GM21528 (cell line): ENCODE results near the gene INAVA.

ENCODE experiments used
- ATAC-seq: cut with Tn5 transposase; IDR thresholded peaks from one replicate; pipeline ENCODE4 v1.9.1; 2021; ENCODE audit warnings: mild to moderate bottlenecking, moderate library complexity; ENCODE audit not compliant: unreplicated experiment, low FRiP score

Gene INAVA

GRCh38 chr1:200875416-200875815, 19.3 kb upstream of the INAVA start:
- no peak for ATAC-seq

- no peak for ATAC-seq
These were observed 17.7 kb upstream of the INAVA start for GRCh38 chr1:200877010-200877409.

GRCh38 chr1:200877839-200878551, 16.7 kb upstream of the INAVA start:
- ATAC-seq, result no peak

- peak; percentile 79 for ATAC-seq
These were observed 14.5 kb upstream of the INAVA start for GRCh38 chr1:200880212-200880611.

- no peak for ATAC-seq
These were observed 11.6 kb upstream of the INAVA start for GRCh38 chr1:200883118-200883517.

GRCh38 chr1:200885623-200886402, 8.9 kb upstream of the INAVA start:
- no peak for ATAC-seq

GRCh38 chr1:200886594-200886993, 8.1 kb upstream of the INAVA start:
- no peak for ATAC-seq

GRCh38 chr1:200887036-200887435, 7.7 kb upstream of the INAVA start:
- ATAC-seq, result no peak

GRCh38 chr1:200887772-200888348, 6.8 kb upstream of the INAVA start:
- ATAC-seq, result no peak

- peak; percentile 95 for ATAC-seq
These were observed 6.3 kb upstream of the INAVA start for GRCh38 chr1:200888349-200888838.

GRCh38 chr1:200889571-200889970, 5.1 kb upstream of the INAVA start:
- no peak for ATAC-seq

- ATAC-seq, result no peak
These were observed 4.7 kb upstream of the INAVA start for GRCh38 chr1:200890027-200890426.

GRCh38 chr1:200890818-200891773, 3.6 kb upstream of the INAVA start:
- no peak for ATAC-seq

- no peak for ATAC-seq
These were observed 2.9 kb upstream of the INAVA start for GRCh38 chr1:200891774-200892157.

GRCh38 chr1:200892546-200892945, 2.2 kb upstream of the INAVA start:
- no peak for ATAC-seq

- no peak for ATAC-seq
These were observed 1.7 kb upstream of the INAVA start for GRCh38 chr1:200892958-200893357.

GRCh38 chr1:200893411-200893901, 1.2 kb upstream of the INAVA start:
- no peak for ATAC-seq

- no peak for ATAC-seq
These were observed 716 bp downstream of the INAVA start for GRCh38 chr1:200895443-200895789.

GRCh38 chr1:200895801-200896530, 1.3 kb downstream of the INAVA start:
- ATAC-seq, result peak; percentile 39
